GM12878 (cell line): Measurements from ENCODE around the gene ZNF366. TPM values are rescaled to one million over a fixed set of nuclear protein-coding genes. Genes with fewer than 3 reads are reported as not detected.

Experiments used
- ATAC-seq: fragments of 200-7000 bp; cut with Tn5 transposase; 3 replicates; pipeline ENCODE4 v1.9.1; 2020; ENCODE audit warnings: mild to moderate bottlenecking, moderate library complexity
- BruUV-seq: library from RNA; stranded (reverse); fragments of 400-500 nt; replicated peaks from 2 replicates; lab custom pipeline; 2021; lab: Mats Ljungman, UMichigan
- CTCF ChIA-PET: fragments of 300-600 bp; sonication (Branson Sonifier 250); formaldehyde crosslinking; extraction: SDS; loops from one replicate; lab custom pipeline; 2021; ENCODE audit warnings: inconsistent platforms; lab: Yijun Ruan, JAX
- POLR2A ChIA-PET: fragments of 350-600 bp; formaldehyde crosslinking; extraction: SDS; loops from one replicate; lab custom pipeline; 2021; ENCODE audit warnings: inconsistent platforms; lab: Charles Lee
- RAD21 ChIA-PET: fragments of 300-600 bp; sonication (Branson Sonifier 250); formaldehyde crosslinking; loops from one replicate; lab custom pipeline; 2023; ENCODE audit warnings: antibody characterized with exemption; ENCODE audit not compliant: unreplicated experiment; lab: Charles Lee
- SMC1A ChIA-PET: fragments of 300-600 bp; sonication (Branson Sonifier 250); formaldehyde crosslinking; loops from one replicate; lab custom pipeline; 2023; ENCODE audit not compliant: unreplicated experiment, uncharacterized antibody; lab: Charles Lee
- DNase-seq: peaks from one replicate; pipeline ENCODE4 v3.0.0-alpha.2; 2011; ENCODE audit warnings: low read depth, low spot score
- FAIRE-seq: peaks from 3 replicates; lab custom pipeline; 2011; peaks lifted over from hg19 to GRCh38; lab: Jason Lieb, UNC
- H2AFZ ChIP-seq: 2 replicates; pipeline ENCODE4 v1.6.0; 2011; ENCODE audit warnings: low read depth, low read length, control low read depth; ENCODE audit not compliant: control insufficient read depth
- H3K27ac ChIP-seq: 2 replicates; pipeline ENCODE4 v1.5.1; 2011; ENCODE audit warnings: control low read depth; ENCODE audit not compliant: control insufficient read depth, insufficient read depth
- H3K27me3 ChIP-seq, 2 experiments: replicated peaks in 1 of 2; 2 replicates each; pipeline versions ENCODE4 v1.6.0 to v1.6.1; 2011; ENCODE audit warnings: low read length in 1 of 2; ENCODE audit not compliant: control insufficient read depth in 2 of 2, insufficient read depth in 2 of 2
- H3K36me3 ChIP-seq, 2 experiments: 2 replicates each; pipeline ENCODE4 v1.5.1; 2011; ENCODE audit warnings: low read length in 1 of 2; ENCODE audit not compliant: control insufficient read depth in 2 of 2, insufficient read depth in 2 of 2
- H3K4me1 ChIP-seq: 2 replicates; pipeline ENCODE4 v1.6.1; 2011; ENCODE audit warnings: mild to moderate bottlenecking, low read length, moderate library complexity, mixed read lengths; ENCODE audit not compliant: control insufficient read depth, insufficient read depth
- H3K4me2 ChIP-seq: 2 replicates; pipeline ENCODE4 v1.6.0; 2011; ENCODE audit warnings: control low read depth; ENCODE audit not compliant: control insufficient read depth, insufficient read depth
- H3K4me3 ChIP-seq: fragments of 200-600 bp; sonication (generic); 2 replicates; pipeline ENCODE4 v1.5.1; 2016
- H3K79me2 ChIP-seq: 2 replicates; pipeline ENCODE4 v1.6.0; 2011; ENCODE audit warnings: low read length; ENCODE audit not compliant: control insufficient read depth, insufficient read depth
- H3K9ac ChIP-seq: 2 replicates; pipeline ENCODE4 v1.8.0; 2011; ENCODE audit warnings: low read length, control low read depth, mixed read lengths; ENCODE audit not compliant: control insufficient read depth, insufficient read depth
- H3K9me3 ChIP-seq: replicated peaks from 3 replicates; pipeline ENCODE4 v1.5.1; 2011; ENCODE audit warnings: mild to moderate bottlenecking, low read length; ENCODE audit not compliant: control insufficient read depth, insufficient read depth
- H4K20me1 ChIP-seq: 2 replicates; pipeline ENCODE4 v1.6.0; 2011; ENCODE audit not compliant: control insufficient read depth, insufficient read depth
- CBFB ChIP-seq: IDR thresholded peaks from 2 replicates; pipeline ENCODE4 v1.6.1; 2016; ENCODE audit warnings: antibody characterized with exemption, low read depth
- CBX5 ChIP-seq: sonication (generic); IDR thresholded peaks from 2 replicates; pipeline ENCODE4 v1.6.1; 2016; ENCODE audit warnings: low read depth, moderate library complexity, mild to moderate bottlenecking, inconsistent platforms
- FOXM1 ChIP-seq: IDR thresholded peaks from 2 replicates; pipeline ENCODE4 v1.6.1; 2012; ENCODE audit warnings: low read depth, mild to moderate bottlenecking, inconsistent platforms, low read length, moderate library complexity
- GATAD2B ChIP-seq: fragments of 450-650 bp; conservative IDR thresholded peaks from 2 replicates; pipeline ENCODE4 v1.6.1; 2017; ENCODE audit warnings: low read depth, mild to moderate bottlenecking, moderate library complexity
- HDGF ChIP-seq: fragments of 450-650 bp; IDR thresholded peaks from 2 replicates; pipeline ENCODE4 v1.6.1; 2016; ENCODE audit warnings: antibody characterized with exemption
- IRF5 ChIP-seq: fragments of 450-650 bp; IDR thresholded peaks from 2 replicates; pipeline ENCODE4 v1.6.1; 2017; ENCODE audit warnings: borderline replicate concordance
- KAT2A ChIP-seq: conservative IDR thresholded peaks from 2 replicates; pipeline ENCODE4 v1.6.1; 2011; ENCODE audit warnings: low read depth, low read length; ENCODE audit not compliant: control insufficient read depth
- RAD51 ChIP-seq: fragments of 450-650 bp; IDR thresholded peaks from 2 replicates; pipeline ENCODE4 v1.6.1; 2016; ENCODE audit warnings: moderate library complexity, mild to moderate bottlenecking, inconsistent platforms
- STAT3 ChIP-seq: IDR thresholded peaks from 2 replicates; pipeline ENCODE4 v1.6.1; 2011; ENCODE audit warnings: low read depth, low read length, improper control_type of control experiment
- TBL1XR1 ChIP-seq: IDR thresholded peaks from 2 replicates; pipeline ENCODE4 v1.6.1; 2012; ENCODE audit warnings: low read depth, low read length, improper control_type of control experiment
- ZBED1 ChIP-seq: IDR thresholded peaks from 2 replicates; pipeline ENCODE4 v1.6.1; 2016; ENCODE audit warnings: borderline replicate concordance
- WGBS: methylation state at CpG from one replicate; pipeline ENCODE4 v1.1.6; 2016; ENCODE audit warnings: low lambda C conversion rate; ENCODE audit not compliant: insufficient replicate concordance, insufficient coverage; ENCODE audit errors: missing lambda C conversion rate; 5-methylcytosine and 5-hydroxymethylcytosine counted together
- in situ Hi-C: fragments of 300-500 bp; cut with MboI; formaldehyde crosslinking; loops from 9 replicates; pipeline ENCODE4 v1.14.3; 2018; ENCODE audit warnings: mixed read lengths
- intact Hi-C: fragments of 100-400 bp; cut with micrococcal nuclease; formaldehyde crosslinking; loops from one replicate; pipeline ENCODE4 v1.14.2; 2022; ENCODE audit not compliant: unreplicated experiment
- polyA plus RNA-seq, 11 experiments: library from polyadenylated mRNA; depleted of rRNA in 4 of 11; unstranded in 6 of 11; stranded (reverse) in 5 of 11; fragments of >200 nt; fragmentation: Nextera tagmentation in 4 of 11; fragmentation: Illumina TruSeq in 1 of 11; extraction: Ambion mirVana in 4 of 11; extraction: Trizol in 1 of 11; gene quantifications; 1 replicate in 1 of 11; 2 replicates in 10 of 11; pipeline versions ENCODE4 v1.2.1 to v1.2.3, GENCODE V29; 2011 to 2016; ENCODE audit warnings: inconsistent platforms in 2 of 11, missing spikeins in 2 of 11, low read depth in 1 of 11
- total RNA-seq, 4 experiments: library from RNA; depleted of rRNA in 3 of 4; stranded (reverse); fragments of >200 nt in 3 of 4; fragmentation: Illumina TruSeq in 1 of 4; extraction: Trizol in 1 of 4; gene quantifications; 2 replicates each; pipeline versions ENCODE4 v1.2.1 to v1.2.3, GENCODE V29; 2013 to 2021
- TF ChIP-seq, protein P1 (sequence below): fragments of 450-650 bp; IDR thresholded peaks from 2 replicates; pipeline ENCODE4 v1.6.1; 2017; ENCODE audit warnings: antibody characterized with exemption, mild to moderate bottlenecking, moderate library complexity
- TF ChIP-seq, protein P2 (sequence below): IDR thresholded peaks from 2 replicates; pipeline ENCODE4 v1.6.1; 2011; ENCODE audit warnings: borderline replicate concordance, low read depth, mild to moderate bottlenecking, moderate library complexity, mixed read lengths, low read length; ENCODE audit not compliant: insufficient read depth; ENCODE audit errors: extremely low read length
- TF ChIP-seq, protein P3 (sequence below): IDR thresholded peaks from 2 replicates; pipeline ENCODE4 v1.6.1; 2012; ENCODE audit warnings: mild to moderate bottlenecking, low read depth, low read length

Gene ZNF366
- total and polyA plus RNA-seq, 10 of the 15 experiments (the other 5 are each of a cell fraction or from before 2014, with no cell fraction given), result 0.01 to 0.18 (median 0.04) TPM; not detected in 6

- 57% methylated on average over 5 of the region's 5 CpGs for WGBS
- no peak for FAIRE-seq
- Histone ChIP-seq H3K27me3 (no peaks in the 10 kb centered on the region; a peak in 1 of 4 replicates), H3K36me3 (no peaks in the 10 kb centered on the region), H3K27ac (no peak overlapping the region), H3K4me2 (no peak overlapping the region), H3K9ac (no peak overlapping the region), H3K9me3 (no peaks in the 10 kb centered on the region; the same call in 2 of the 3 replicates), H4K20me1 (no peaks in the 10 kb centered on the region), H3K4me1 (no peaks in the 10 kb centered on the region), H3K79me2 (no peaks in the 10 kb centered on the region), H2AFZ (no peak overlapping the region), H3K4me3 (no peak overlapping the region)
- ChIA-PET RAD21 (no interaction called here), POLR2A (interaction anchor here (1.0 kb wide), 1 partner anchor 232 kb away, joined by 6 read pairs; no protein-coding TSS in a partner anchor), CTCF (no interaction called here), SMC1A (interaction anchor here (0.8 kb wide), 1 partner anchor 137 kb away, joined by 3 read pairs; no protein-coding TSS in a partner anchor)
- no TSS peak for BruUV-seq
- DNase-seq, result no peak
- intact Hi-C loops (no loop called here), in situ Hi-C loops (no loop called here)
- TF ChIP-seq KAT2A, result no peak
- TF ChIP-seq STAT3, result no peak
- no peak for TF ChIP-seq FOXM1
- TF ChIP-seq TBL1XR1, result no peak
- TF ChIP-seq RAD51, result no peak
- no peak for TF ChIP-seq CBFB
- no peak for TF ChIP-seq ZBED1
- TF ChIP-seq, protein P1, sequence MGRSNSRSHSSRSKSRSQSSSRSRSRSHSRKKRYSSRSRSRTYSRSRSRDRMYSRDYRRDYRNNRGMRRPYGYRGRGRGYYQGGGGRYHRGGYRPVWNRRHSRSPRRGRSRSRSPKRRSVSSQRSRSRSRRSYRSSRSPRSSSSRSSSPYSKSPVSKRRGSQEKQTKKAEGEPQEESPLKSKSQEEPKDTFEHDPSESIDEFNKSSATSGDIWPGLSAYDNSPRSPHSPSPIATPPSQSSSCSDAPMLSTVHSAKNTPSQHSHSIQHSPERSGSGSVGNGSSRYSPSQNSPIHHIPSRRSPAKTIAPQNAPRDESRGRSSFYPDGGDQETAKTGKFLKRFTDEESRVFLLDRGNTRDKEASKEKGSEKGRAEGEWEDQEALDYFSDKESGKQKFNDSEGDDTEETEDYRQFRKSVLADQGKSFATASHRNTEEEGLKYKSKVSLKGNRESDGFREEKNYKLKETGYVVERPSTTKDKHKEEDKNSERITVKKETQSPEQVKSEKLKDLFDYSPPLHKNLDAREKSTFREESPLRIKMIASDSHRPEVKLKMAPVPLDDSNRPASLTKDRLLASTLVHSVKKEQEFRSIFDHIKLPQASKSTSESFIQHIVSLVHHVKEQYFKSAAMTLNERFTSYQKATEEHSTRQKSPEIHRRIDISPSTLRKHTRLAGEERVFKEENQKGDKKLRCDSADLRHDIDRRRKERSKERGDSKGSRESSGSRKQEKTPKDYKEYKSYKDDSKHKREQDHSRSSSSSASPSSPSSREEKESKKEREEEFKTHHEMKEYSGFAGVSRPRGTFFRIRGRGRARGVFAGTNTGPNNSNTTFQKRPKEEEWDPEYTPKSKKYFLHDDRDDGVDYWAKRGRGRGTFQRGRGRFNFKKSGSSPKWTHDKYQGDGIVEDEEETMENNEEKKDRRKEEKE, result no peak
- no peak for TF ChIP-seq GATAD2B
- TF ChIP-seq, protein P2, sequence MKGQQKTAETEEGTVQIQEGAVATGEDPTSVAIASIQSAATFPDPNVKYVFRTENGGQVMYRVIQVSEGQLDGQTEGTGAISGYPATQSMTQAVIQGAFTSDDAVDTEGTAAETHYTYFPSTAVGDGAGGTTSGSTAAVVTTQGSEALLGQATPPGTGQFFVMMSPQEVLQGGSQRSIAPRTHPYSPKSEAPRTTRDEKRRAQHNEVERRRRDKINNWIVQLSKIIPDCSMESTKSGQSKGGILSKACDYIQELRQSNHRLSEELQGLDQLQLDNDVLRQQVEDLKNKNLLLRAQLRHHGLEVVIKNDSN, result no peak
- TF ChIP-seq IRF5, result no peak
- no peak for TF ChIP-seq CBX5
- TF ChIP-seq HDGF, result no peak
- TF ChIP-seq, protein P3, sequence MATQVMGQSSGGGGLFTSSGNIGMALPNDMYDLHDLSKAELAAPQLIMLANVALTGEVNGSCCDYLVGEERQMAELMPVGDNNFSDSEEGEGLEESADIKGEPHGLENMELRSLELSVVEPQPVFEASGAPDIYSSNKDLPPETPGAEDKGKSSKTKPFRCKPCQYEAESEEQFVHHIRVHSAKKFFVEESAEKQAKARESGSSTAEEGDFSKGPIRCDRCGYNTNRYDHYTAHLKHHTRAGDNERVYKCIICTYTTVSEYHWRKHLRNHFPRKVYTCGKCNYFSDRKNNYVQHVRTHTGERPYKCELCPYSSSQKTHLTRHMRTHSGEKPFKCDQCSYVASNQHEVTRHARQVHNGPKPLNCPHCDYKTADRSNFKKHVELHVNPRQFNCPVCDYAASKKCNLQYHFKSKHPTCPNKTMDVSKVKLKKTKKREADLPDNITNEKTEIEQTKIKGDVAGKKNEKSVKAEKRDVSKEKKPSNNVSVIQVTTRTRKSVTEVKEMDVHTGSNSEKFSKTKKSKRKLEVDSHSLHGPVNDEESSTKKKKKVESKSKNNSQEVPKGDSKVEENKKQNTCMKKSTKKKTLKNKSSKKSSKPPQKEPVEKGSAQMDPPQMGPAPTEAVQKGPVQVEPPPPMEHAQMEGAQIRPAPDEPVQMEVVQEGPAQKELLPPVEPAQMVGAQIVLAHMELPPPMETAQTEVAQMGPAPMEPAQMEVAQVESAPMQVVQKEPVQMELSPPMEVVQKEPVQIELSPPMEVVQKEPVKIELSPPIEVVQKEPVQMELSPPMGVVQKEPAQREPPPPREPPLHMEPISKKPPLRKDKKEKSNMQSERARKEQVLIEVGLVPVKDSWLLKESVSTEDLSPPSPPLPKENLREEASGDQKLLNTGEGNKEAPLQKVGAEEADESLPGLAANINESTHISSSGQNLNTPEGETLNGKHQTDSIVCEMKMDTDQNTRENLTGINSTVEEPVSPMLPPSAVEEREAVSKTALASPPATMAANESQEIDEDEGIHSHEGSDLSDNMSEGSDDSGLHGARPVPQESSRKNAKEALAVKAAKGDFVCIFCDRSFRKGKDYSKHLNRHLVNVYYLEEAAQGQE, result no peak
- ATAC-seq, result no peak
Observed at GRCh38 chr5:72550595-72550994, 43.4 kb upstream of the ZNF366 start.
